ENCODE measurements around the gene CFAP90. TPM values are rescaled to one million over a fixed set of nuclear protein-coding genes. Genes with fewer than 3 reads are reported as not detected.

Gene CFAP90
- polyA plus RNA-seq, 1 of the 3 experiments (the other 2 are of a cell fraction): 0.10 TPM

DNA sequence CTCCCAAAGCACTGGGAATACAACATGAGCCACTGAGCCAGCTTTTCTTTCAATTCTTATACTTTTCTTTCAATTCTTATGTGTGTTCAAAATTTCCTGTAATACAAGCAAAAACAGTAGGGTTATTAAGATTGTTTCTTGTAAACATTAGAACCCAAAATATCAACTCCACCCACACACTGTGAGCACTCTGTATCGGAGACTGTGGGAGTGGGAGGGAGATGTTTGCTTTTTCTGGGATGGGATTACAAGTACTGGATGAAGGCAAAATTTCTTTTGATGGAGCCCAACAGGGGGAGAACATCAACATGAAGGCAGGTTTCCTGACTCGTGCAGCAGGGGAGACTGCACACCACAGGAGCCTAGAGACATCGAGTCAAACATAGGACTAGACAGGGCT is 4.7 kb upstream of the CFAP90 start (continued):
- TF ChIP-seq ZBTB33 (IDR thresholded peaks at IDR 0.05; ENCODE audit: borderline replicate concordance, low read depth) (no peak), EZH2phosphoT487 (IDR thresholded peaks at IDR 0.05; ENCODE audit: borderline replicate concordance, low read depth) (no peak), JUND (IDR thresholded peaks at IDR 0.05) (no peak), FOXM1 (IDR thresholded peaks at IDR 0.05; ENCODE audit: low read depth) (no peak), GATA2 (CRISPR knock-in tag; IDR thresholded peaks at IDR 0.05) (no peak), NRF1 (IDR thresholded peaks at IDR 0.05; ENCODE audit: low read depth, low read length) (no peak), NFIC (IDR thresholded peaks at IDR 0.05; ENCODE audit: borderline replicate concordance) (no peak), SIN3A (IDR thresholded peaks at IDR 0.05; ENCODE audit: borderline replicate concordance, low read depth, low read length) (no peak)

GRCh38 chr5:7852988-7853387 is 2.1 kb upstream of the CFAP90 start:
- CTCF ChIA-PET: no interaction called here
- H3K9me3 ChIP-seq: no peaks in the 10 kb centered on the region
- H3K4me3 ChIP-seq (ENCODE audit: low read depth in 2 of 2, low read length in 1 of 2): no peak overlapping the region
- DNase-seq: no peak
- H4K20me1 ChIP-seq (ENCODE audit: insufficient read depth): no peaks in the 10 kb centered on the region
- H3F3A ChIP-seq (replicated peaks; ENCODE audit: insufficient read depth): no peaks in the 10 kb centered on the region
- POLR2A ChIA-PET: no interaction called here
- TF ChIP-seq YY1 (IDR thresholded peaks at IDR 0.05; ENCODE audit: low read depth) (no peak), NFIC (IDR thresholded peaks at IDR 0.05; ENCODE audit: borderline replicate concordance) (no peak), TAF1 (IDR thresholded peaks at IDR 0.05; ENCODE audit: borderline replicate concordance, low read depth, low read length) (no peak), RCOR1 (IDR thresholded peaks at IDR 0.05; ENCODE audit: low read length) (no peak), ZBTB33 (IDR thresholded peaks at IDR 0.05; ENCODE audit: borderline replicate concordance, low read depth) (no peak), EP300 (IDR thresholded peaks at IDR 0.05; ENCODE audit: borderline replicate concordance in 1 of 2, low read depth in 1 of 2, low read length in 1 of 2) (no peak), RXRA (IDR thresholded peaks at IDR 0.05; ENCODE audit: borderline replicate concordance, low read depth) (no peak), JUND (IDR thresholded peaks at IDR 0.05) (no peak), USF2 (IDR thresholded peaks at IDR 0.05; ENCODE audit: borderline replicate concordance, low read depth, low read length) (no peak), EZH2phosphoT487 (IDR thresholded peaks at IDR 0.05; ENCODE audit: borderline replicate concordance, low read depth) (no peak), CHD2 (IDR thresholded peaks at IDR 0.05; ENCODE audit: low read length, partially characterized antibody) (no peak), GABPA (IDR thresholded peaks at IDR 0.05; ENCODE audit: low read depth) (no peak), SIN3A (IDR thresholded peaks at IDR 0.05; ENCODE audit: borderline replicate concordance, low read depth, low read length) (no peak), SMC3 (IDR thresholded peaks at IDR 0.05; ENCODE audit: low read depth, low read length) (no peak), MXI1 (IDR thresholded peaks at IDR 0.05; ENCODE audit: low read depth, low read length) (no peak), RFX5 (IDR thresholded peaks at IDR 0.05; ENCODE audit: low read length) (no peak)
- TF ChIP-seq, protein P1, sequence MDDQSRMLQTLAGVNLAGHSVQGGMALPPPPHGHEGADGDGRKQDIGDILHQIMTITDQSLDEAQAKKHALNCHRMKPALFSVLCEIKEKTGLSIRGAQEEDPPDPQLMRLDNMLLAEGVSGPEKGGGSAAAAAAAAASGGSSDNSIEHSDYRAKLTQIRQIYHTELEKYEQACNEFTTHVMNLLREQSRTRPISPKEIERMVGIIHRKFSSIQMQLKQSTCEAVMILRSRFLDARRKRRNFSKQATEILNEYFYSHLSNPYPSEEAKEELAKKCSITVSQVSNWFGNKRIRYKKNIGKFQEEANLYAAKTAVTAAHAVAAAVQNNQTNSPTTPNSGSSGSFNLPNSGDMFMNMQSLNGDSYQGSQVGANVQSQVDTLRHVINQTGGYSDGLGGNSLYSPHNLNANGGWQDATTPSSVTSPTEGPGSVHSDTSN (IDR thresholded peaks at IDR 0.05): no peak
- TF ChIP-seq, protein P2, sequence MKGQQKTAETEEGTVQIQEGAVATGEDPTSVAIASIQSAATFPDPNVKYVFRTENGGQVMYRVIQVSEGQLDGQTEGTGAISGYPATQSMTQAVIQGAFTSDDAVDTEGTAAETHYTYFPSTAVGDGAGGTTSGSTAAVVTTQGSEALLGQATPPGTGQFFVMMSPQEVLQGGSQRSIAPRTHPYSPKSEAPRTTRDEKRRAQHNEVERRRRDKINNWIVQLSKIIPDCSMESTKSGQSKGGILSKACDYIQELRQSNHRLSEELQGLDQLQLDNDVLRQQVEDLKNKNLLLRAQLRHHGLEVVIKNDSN (IDR thresholded peaks at IDR 0.05; ENCODE audit: borderline replicate concordance, low read depth): no peak
- H3K9ac ChIP-seq: no peak overlapping the region
- no peak overlapping the region for H3K27ac ChIP-seq (ENCODE audit: low read depth in 2 of 2, low read length in 1 of 2)
- H2AFZ ChIP-seq (ENCODE audit: low read depth): no peak overlapping the region
- peaks cover 21% of the 10 kb centered on the region for H3K27me3 ChIP-seq (ENCODE audit: insufficient read depth)
- H3K4me1 ChIP-seq (ENCODE audit: control insufficient read depth in 1 of 2, insufficient read depth in 2 of 2, low read depth in 1 of 2, low read length in 1 of 2): peaks cover 2 to 10% of the 10 kb centered on the region in 2 experiments; a peak in 1 of 4 replicates
- H3K36me3 ChIP-seq (replicated peaks in 1 of 2; ENCODE audit: control insufficient read depth in 1 of 2, insufficient read depth in 2 of 2, low read length in 1 of 2): no peaks in the 10 kb centered on the region
- no peaks in the 10 kb centered on the region for H3K9me2 ChIP-seq
- no peak overlapping the region for H3K4me2 ChIP-seq
- H3K79me2 ChIP-seq (ENCODE audit: insufficient read depth): no peaks in the 10 kb centered on the region
- WGBS (ENCODE audit: low lambda C conversion rate): 56% methylated on average over 2 of the region's 2 CpGs
